Measurements from ENCODE around the gene ATG7.

DNA sequence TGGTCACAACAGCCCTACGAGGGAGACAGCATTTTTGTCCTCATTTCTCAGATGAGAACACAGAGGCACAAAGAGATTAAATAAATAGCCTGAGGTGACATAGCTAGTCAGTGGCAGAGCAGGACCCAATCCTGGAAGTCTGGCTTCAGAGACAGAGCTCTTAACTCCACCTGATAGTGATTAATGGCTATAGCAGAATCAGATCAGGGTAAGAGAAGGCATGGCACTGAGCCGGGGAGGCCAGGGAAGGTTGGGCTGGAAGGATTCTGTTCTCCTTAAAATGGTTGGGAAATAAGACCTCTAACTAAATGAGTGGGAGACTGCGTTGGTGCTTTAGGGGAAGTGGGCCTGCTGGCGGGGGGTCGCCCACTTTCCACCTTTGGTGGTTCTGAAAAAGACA is 267.0 kb downstream of the ATG7 start:
- no peak for TF ChIP-seq POLR2A (IDR thresholded peaks at IDR 0.05)
- TF ChIP-seq, protein P1, sequence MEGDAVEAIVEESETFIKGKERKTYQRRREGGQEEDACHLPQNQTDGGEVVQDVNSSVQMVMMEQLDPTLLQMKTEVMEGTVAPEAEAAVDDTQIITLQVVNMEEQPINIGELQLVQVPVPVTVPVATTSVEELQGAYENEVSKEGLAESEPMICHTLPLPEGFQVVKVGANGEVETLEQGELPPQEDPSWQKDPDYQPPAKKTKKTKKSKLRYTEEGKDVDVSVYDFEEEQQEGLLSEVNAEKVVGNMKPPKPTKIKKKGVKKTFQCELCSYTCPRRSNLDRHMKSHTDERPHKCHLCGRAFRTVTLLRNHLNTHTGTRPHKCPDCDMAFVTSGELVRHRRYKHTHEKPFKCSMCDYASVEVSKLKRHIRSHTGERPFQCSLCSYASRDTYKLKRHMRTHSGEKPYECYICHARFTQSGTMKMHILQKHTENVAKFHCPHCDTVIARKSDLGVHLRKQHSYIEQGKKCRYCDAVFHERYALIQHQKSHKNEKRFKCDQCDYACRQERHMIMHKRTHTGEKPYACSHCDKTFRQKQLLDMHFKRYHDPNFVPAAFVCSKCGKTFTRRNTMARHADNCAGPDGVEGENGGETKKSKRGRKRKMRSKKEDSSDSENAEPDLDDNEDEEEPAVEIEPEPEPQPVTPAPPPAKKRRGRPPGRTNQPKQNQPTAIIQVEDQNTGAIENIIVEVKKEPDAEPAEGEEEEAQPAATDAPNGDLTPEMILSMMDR (IDR thresholded peaks at IDR 0.05) = no peak

All from heart left ventricle (tissue), 13 donors.